ENCODE measurements around the gene REG3A. TPM values are rescaled to one million over a fixed set of nuclear protein-coding genes. Genes with fewer than 3 reads are reported as not detected.

Gene REG3A
- total RNA-seq: not detected
- not detected for total RNA-seq (2013)

GRCh38 chr2:79159653-79160052, at the start of gene REG3A:
Gene REG3A (minus strand): TSS chr2:79159753. CDS start chr2:79159405, 348 bp downstream.
- no peak within 1 kb of the TSS for H3K27ac ChIP-seq (ENCODE audit: low read length)
- H3K36me3 ChIP-seq (ENCODE audit: control insufficient read depth, insufficient read depth, low read length): no peaks in the 10 kb centered on the region
- no peak for TF ChIP-seq CTCF (IDR thresholded peaks at IDR 0.05)
- no peaks in the 10 kb centered on the region for H3K27me3 ChIP-seq (ENCODE audit: control insufficient read depth, insufficient read depth, low read length)
- peaks cover 18 to 20% of the 10 kb centered on the region in 2 donors for H3K9me3 Mint-ChIP-seq
- H3K4me3 ChIP-seq (ENCODE audit: low read length): no peak within 1 kb of the TSS
- no peak for DNase-seq
- H3K27ac Mint-ChIP-seq: no peak within 1 kb of the TSS
- no peaks in the 10 kb centered on the region for H3K27me3 Mint-ChIP-seq (ENCODE audit: low read depth in 2 of 2)
- no peaks in the 10 kb centered on the region for H3K4me1 Mint-ChIP-seq
- ATAC-seq: no peak
- H3K9me3 ChIP-seq (ENCODE audit: control insufficient read depth, insufficient read depth, low read length): peaks cover 16% of the 10 kb centered on the region
- intact Hi-C loops (cut with micrococcal nuclease): no loop called here
- H3K4me1 ChIP-seq (ENCODE audit: control insufficient read depth, insufficient read depth, low read length): no peaks in the 10 kb centered on the region
- no peaks in the 10 kb centered on the region for H3K36me3 Mint-ChIP-seq
- no peak within 1 kb of the TSS for H3K4me3 Mint-ChIP-seq

DNA sequence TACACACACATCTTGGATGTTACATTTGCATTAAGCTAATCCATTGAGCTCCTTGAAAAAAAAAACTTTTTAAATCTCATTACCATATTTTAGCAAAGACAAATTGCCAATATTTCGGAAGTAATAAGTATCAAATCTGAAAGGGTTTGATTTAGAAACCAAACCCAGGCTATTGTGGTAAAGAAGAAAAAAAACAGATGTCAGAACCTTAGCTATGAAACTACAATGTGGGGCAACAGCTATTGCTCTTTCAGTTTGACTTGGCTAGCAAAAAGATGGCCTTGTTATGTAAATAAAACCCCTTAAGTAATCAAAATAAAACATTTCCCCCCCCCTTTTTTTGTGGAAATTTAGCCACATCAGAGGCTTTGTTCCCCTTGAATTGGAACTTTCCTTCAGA, 41.2 kb upstream of the REG3A start:
- H3K36me3 Mint-ChIP-seq: no peaks in the 10 kb centered on the region
- TF ChIP-seq CTCF (IDR thresholded peaks at IDR 0.05): no peak

GRCh38 chr2:79191816-79192215, 32.3 kb upstream of the REG3A start:
- 91% methylated on average over 7 of the region's 7 CpGs for WGBS (ENCODE audit: insufficient coverage)

More for the DNA sequence above, 41.2 kb upstream of the REG3A start:
- 86% methylated on average over 1 of the region's 1 CpG for WGBS (ENCODE audit: insufficient coverage)
- Histone ChIP-seq H3K4me1 (ENCODE audit: control insufficient read depth, insufficient read depth, low read length) (no peaks in the 10 kb centered on the region), H3K36me3 (ENCODE audit: control insufficient read depth, insufficient read depth, low read length) (no peaks in the 10 kb centered on the region), H3K9me3 (ENCODE audit: control insufficient read depth, insufficient read depth, low read length) (no peaks in the 10 kb centered on the region), H3K27ac (ENCODE audit: low read length) (no peak overlapping the region), H3K27me3 (ENCODE audit: control insufficient read depth, insufficient read depth, low read length) (no peaks in the 10 kb centered on the region), H3K4me3 (ENCODE audit: low read length) (no peak overlapping the region)
- H3K4me1 Mint-ChIP-seq: no peaks in the 10 kb centered on the region
- no peaks in the 10 kb centered on the region for H3K27me3 Mint-ChIP-seq (ENCODE audit: low read depth in 2 of 2)
- no peak overlapping the region for H3K4me3 Mint-ChIP-seq
- peaks cover 0 to 4% of the 10 kb centered on the region in 2 donors for H3K9me3 Mint-ChIP-seq
- intact Hi-C loops (cut with micrococcal nuclease): no loop called here
- no peak overlapping the region for H3K27ac Mint-ChIP-seq
- DNase-seq (no peak), ATAC-seq (no peak)

More at GRCh38 chr2:79191816-79192215, 32.3 kb upstream of the REG3A start:
- DNase-seq (no peak), ATAC-seq (no peak)
- Mint-ChIP-seq H3K9me3 (peaks cover 13 to 15% of the 10 kb centered on the region in 2 donors), H3K27me3 (ENCODE audit: low read depth in 2 of 2) (no peaks in the 10 kb centered on the region), H3K36me3 (no peaks in the 10 kb centered on the region), H3K4me1 (no peaks in the 10 kb centered on the region), H3K4me3 (no peak overlapping the region), H3K27ac (no peak overlapping the region)
- Histone ChIP-seq H3K4me1 (ENCODE audit: control insufficient read depth, insufficient read depth, low read length) (no peaks in the 10 kb centered on the region), H3K36me3 (ENCODE audit: control insufficient read depth, insufficient read depth, low read length) (no peaks in the 10 kb centered on the region), H3K9me3 (ENCODE audit: control insufficient read depth, insufficient read depth, low read length) (no peaks in the 10 kb centered on the region), H3K4me3 (ENCODE audit: low read length) (no peak overlapping the region), H3K27me3 (ENCODE audit: control insufficient read depth, insufficient read depth, low read length) (no peaks in the 10 kb centered on the region), H3K27ac (ENCODE audit: low read length) (no peak overlapping the region)
- intact Hi-C loops (cut with micrococcal nuclease): no loop called here
- TF ChIP-seq CTCF (IDR thresholded peaks at IDR 0.05): no peak

All from natural killer cell (primary cell).